ENCODE measurements around the gene PLA2G4E.

GRCh38 chr15:42018306-42019224 is 2.3 kb downstream of the PLA2G4E start:
- TF ChIP-seq CTCF (IDR thresholded peaks at IDR 0.05) (no peak), ZFX (IDR thresholded peaks at IDR 0.05; ENCODE audit: borderline replicate concordance) (no peak)

Measured in 22Rv1 (cell line).